ENCODE results near the gene ST3GAL6.

ST3GAL6 gene

DNA sequence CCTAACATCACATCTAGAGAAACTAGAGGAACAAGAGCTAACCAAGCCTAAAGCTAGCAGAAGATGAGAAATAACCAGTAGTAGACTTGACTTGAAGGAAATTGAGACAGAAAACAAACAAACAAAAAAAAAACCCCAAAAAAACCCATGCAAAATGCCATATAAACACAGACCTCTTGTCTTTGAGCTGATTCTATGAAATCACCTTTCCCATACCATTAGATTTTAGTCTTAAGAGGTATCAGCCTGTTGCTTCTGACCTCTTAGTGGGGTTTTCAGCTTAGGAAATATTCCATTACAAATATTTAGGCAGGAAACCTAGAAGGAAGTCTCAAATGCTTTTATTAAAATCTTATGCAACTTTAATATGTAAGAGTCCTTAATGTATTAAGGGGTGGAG lies 23.9 kb upstream of the ST3GAL6 start:
- no peak overlapping the region for H3K9ac ChIP-seq (ENCODE audit: low read depth, low read length)
- peaks cover 11% of the 10 kb centered on the region for H3K27me3 ChIP-seq (ENCODE audit: insufficient read depth, low read length)
- H3K27ac ChIP-seq (ENCODE audit: low read depth, low read length), result no peak overlapping the region
- H3K4me3 ChIP-seq (ENCODE audit: low read length), result no peak overlapping the region
- H3K36me3 ChIP-seq (ENCODE audit: insufficient read depth, low read length), result no peaks in the 10 kb centered on the region
- H3K4me1 ChIP-seq (ENCODE audit: insufficient read depth, low read length), result peaks cover 5% of the 10 kb centered on the region; the same call in 1 of the 2 replicates
- no peaks in the 10 kb centered on the region for H3K9me3 ChIP-seq (ENCODE audit: insufficient read depth, low read depth, low read length)

- WGBS, result 93% methylated on average over 4 of the region's 4 CpGs
- no peaks in the 10 kb centered on the region for H3K36me3 ChIP-seq (ENCODE audit: insufficient read depth, low read length)
- H3K27ac ChIP-seq (ENCODE audit: low read depth, low read length), result no peak overlapping the region
- no peak overlapping the region for H3K4me3 ChIP-seq (ENCODE audit: low read length)
- H3K9me3 ChIP-seq (ENCODE audit: insufficient read depth, low read depth, low read length), result no peaks in the 10 kb centered on the region
- peaks cover under 1% of the 10 kb centered on the region; the same call in 1 of the 2 replicates for H3K27me3 ChIP-seq (ENCODE audit: insufficient read depth, low read length)
- no peaks in the 10 kb centered on the region for H3K4me1 ChIP-seq (ENCODE audit: insufficient read depth, low read length)
- H3K9ac ChIP-seq (ENCODE audit: low read depth, low read length), result no peak overlapping the region
These were observed 22.8 kb upstream of the ST3GAL6 start for GRCh38 chr3:98740324-98740723.

DNA sequence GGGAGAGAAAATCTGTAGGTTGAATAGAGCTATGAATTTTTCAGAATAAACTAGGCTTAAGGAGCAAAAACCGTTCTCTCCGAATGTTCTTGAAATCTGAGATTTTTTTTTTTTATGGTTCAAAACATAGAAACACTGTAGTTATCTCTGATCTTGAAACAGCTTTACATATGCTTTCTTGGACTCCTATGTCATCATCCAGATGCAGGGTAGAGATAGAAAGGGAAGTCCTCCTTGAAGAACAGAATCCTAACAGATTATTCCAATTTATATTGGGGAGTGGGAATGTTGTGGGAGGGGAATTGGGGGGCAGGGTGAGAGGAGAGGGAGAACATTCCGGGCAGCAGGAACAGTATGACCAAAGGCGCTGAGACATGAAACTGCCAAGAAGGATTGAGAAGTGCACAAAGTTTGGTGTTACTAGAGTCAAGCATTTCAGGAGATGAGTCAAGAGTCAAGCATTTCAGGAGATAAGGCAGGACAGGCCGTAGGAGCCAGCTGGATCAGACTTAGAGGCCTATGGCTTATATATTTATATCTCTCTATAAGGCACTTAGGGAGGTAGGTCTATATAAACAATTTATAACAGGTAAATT lies 21.9 kb upstream of the ST3GAL6 start:
- no peak overlapping the region for H3K27ac ChIP-seq (ENCODE audit: low read depth, low read length)
- no peaks in the 10 kb centered on the region for H3K27me3 ChIP-seq (ENCODE audit: insufficient read depth, low read length)
- no peaks in the 10 kb centered on the region for H3K9me3 ChIP-seq (ENCODE audit: insufficient read depth, low read depth, low read length)
- H3K36me3 ChIP-seq (ENCODE audit: insufficient read depth, low read length), result no peaks in the 10 kb centered on the region
- WGBS, result 82% methylated on average over 5 of the region's 5 CpGs
- H3K4me1 ChIP-seq (ENCODE audit: insufficient read depth, low read length), result no peaks in the 10 kb centered on the region
- H3K9ac ChIP-seq (ENCODE audit: low read depth, low read length), result no peak overlapping the region
- no peak overlapping the region for H3K4me3 ChIP-seq (ENCODE audit: low read length)

- H3K27ac ChIP-seq (ENCODE audit: low read depth, low read length), result no peak overlapping the region
- H3K4me1 ChIP-seq (ENCODE audit: insufficient read depth, low read length), result no peaks in the 10 kb centered on the region
These were observed 20.1 kb upstream of the ST3GAL6 start for GRCh38 chr3:98743071-98743470.

DNA sequence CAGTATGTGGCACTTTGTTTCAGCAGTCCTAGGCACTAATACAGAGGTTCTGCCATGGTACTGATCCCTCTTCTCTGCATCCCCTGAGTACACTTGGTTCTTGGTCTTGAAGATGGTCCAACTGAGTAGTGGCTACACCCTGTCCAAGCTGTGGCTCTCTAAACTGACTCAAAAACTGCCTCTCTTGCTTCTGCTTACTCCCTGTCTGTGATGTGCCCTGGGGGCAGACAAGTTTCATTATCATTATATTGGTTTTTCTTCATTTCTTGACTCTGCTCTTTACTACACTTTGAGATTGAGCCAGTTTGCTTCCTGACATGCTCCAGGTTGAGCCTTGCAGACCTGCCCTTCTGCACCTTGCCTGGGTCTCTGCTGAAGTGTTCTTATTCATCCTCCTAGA lies 18.9 kb upstream of the ST3GAL6 start:
- H3K4me1 ChIP-seq (ENCODE audit: insufficient read depth, low read length), result peaks cover 4% of the 10 kb centered on the region
- H3K9me3 ChIP-seq (ENCODE audit: insufficient read depth, low read depth, low read length), result no peaks in the 10 kb centered on the region
- no peak overlapping the region for H3K9ac ChIP-seq (ENCODE audit: low read depth, low read length)
- H3K4me3 ChIP-seq (ENCODE audit: low read length), result no peak overlapping the region
- no peaks in the 10 kb centered on the region for H3K36me3 ChIP-seq (ENCODE audit: insufficient read depth, low read length)
- H3K27ac ChIP-seq (ENCODE audit: low read depth, low read length), result no peak overlapping the region
- H3K27me3 ChIP-seq (ENCODE audit: insufficient read depth, low read length), result no peaks in the 10 kb centered on the region

More at GRCh38 chr3:98743071-98743470, 20.1 kb upstream of the ST3GAL6 start:
- H3K36me3 ChIP-seq (ENCODE audit: insufficient read depth, low read length), result no peaks in the 10 kb centered on the region
- no peak overlapping the region for H3K4me3 ChIP-seq (ENCODE audit: low read length)
- H3K27me3 ChIP-seq (ENCODE audit: insufficient read depth, low read length), result no peaks in the 10 kb centered on the region
- H3K9ac ChIP-seq (ENCODE audit: low read depth, low read length), result no peak overlapping the region
- H3K9me3 ChIP-seq (ENCODE audit: insufficient read depth, low read depth, low read length), result no peaks in the 10 kb centered on the region
- WGBS, result 88% methylated on average over 5 of the region's 5 CpGs

DNA sequence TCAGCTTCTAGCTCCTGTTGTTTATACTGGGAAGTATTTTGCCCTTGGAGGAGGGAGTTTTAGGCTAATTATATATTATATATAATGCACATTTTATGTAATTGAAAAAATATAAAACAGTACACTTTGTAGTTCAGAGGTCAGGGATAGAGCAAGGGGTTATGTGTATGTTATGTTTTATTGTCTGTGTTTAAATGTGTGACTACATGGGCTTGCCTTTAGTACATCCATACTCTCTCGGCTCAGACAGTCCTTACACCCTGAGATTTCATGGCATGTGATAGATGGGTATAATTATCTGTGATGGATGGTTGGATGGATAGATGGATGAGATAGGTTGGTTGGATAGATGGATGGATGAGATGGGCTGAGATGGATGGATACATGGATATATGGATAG lies 17.4 kb upstream of the ST3GAL6 start:
- Histone ChIP-seq H3K27me3 (ENCODE audit: insufficient read depth, low read length) (no peaks in the 10 kb centered on the region), H3K9ac (ENCODE audit: low read depth, low read length) (no peak overlapping the region), H3K4me3 (ENCODE audit: low read length) (no peak overlapping the region), H3K36me3 (ENCODE audit: insufficient read depth, low read length) (no peaks in the 10 kb centered on the region), H3K27ac (ENCODE audit: low read depth, low read length) (no peak overlapping the region), H3K4me1 (ENCODE audit: insufficient read depth, low read length) (peaks cover 9% of the 10 kb centered on the region), H3K9me3 (ENCODE audit: insufficient read depth, low read depth, low read length) (no peaks in the 10 kb centered on the region)
- 97% methylated on average over 1 of the region's 1 CpG for WGBS

DNA sequence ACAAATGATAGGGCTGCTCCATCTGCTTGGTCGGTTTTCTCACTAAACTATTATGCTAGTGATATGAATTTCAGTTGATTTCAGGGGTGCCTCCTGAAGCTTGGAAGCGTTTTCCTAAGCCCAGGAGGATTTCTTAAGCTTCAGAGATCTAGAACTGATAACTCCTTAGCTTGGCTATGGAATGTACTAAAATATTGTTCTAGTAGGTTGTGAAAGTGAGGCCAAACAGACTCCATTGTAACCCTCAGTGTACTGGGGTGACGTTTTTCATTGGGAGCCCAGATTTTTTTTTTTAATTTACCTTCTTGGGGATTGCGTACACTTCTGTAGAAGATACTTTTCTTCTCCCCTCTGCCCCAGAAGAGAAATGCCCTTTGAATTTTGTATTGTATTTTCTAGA lies 17.0 kb upstream of the ST3GAL6 start:
- Histone ChIP-seq H3K27ac (ENCODE audit: low read depth, low read length) (no peak overlapping the region), H3K4me3 (ENCODE audit: low read length) (no peak overlapping the region), H3K4me1 (ENCODE audit: insufficient read depth, low read length) (peaks cover 9% of the 10 kb centered on the region), H3K9ac (ENCODE audit: low read depth, low read length) (no peak overlapping the region), H3K9me3 (ENCODE audit: insufficient read depth, low read depth, low read length) (no peaks in the 10 kb centered on the region), H3K27me3 (ENCODE audit: insufficient read depth, low read length) (no peaks in the 10 kb centered on the region), H3K36me3 (ENCODE audit: insufficient read depth, low read length) (no peaks in the 10 kb centered on the region)
- 94% methylated on average over 4 of the region's 4 CpGs for WGBS

- no peaks in the 10 kb centered on the region for H3K9me3 ChIP-seq (ENCODE audit: insufficient read depth, low read depth, low read length)
- peaks cover 9% of the 10 kb centered on the region for H3K4me1 ChIP-seq (ENCODE audit: insufficient read depth, low read length)
- WGBS, result 85% methylated on average over 2 of the region's 4 CpGs
- no peak overlapping the region for H3K4me3 ChIP-seq (ENCODE audit: low read length)
- H3K9ac ChIP-seq (ENCODE audit: low read depth, low read length), result no peak overlapping the region
- no peaks in the 10 kb centered on the region for H3K27me3 ChIP-seq (ENCODE audit: insufficient read depth, low read length)
- H3K27ac ChIP-seq (ENCODE audit: low read depth, low read length), result no peak overlapping the region
- H3K36me3 ChIP-seq (ENCODE audit: insufficient read depth, low read length), result no peaks in the 10 kb centered on the region
These were observed 16.3 kb upstream of the ST3GAL6 start for GRCh38 chr3:98746882-98747281.

- Histone ChIP-seq H3K9me3 (ENCODE audit: insufficient read depth, low read depth, low read length) (no peaks in the 10 kb centered on the region), H3K4me1 (ENCODE audit: insufficient read depth, low read length) (peaks cover 9% of the 10 kb centered on the region), H3K4me3 (ENCODE audit: low read length) (no peak overlapping the region), H3K27ac (ENCODE audit: low read depth, low read length) (no peak overlapping the region), H3K9ac (ENCODE audit: low read depth, low read length) (no peak overlapping the region), H3K36me3 (ENCODE audit: insufficient read depth, low read length) (no peaks in the 10 kb centered on the region), H3K27me3 (ENCODE audit: insufficient read depth, low read length) (no peaks in the 10 kb centered on the region)
- WGBS, result 100% methylated on average over 1 of the region's 1 CpG
These were observed 12.7 kb upstream of the ST3GAL6 start for GRCh38 chr3:98750276-98750919.

- no peak overlapping the region for H3K9ac ChIP-seq (ENCODE audit: low read depth, low read length)
- no peaks in the 10 kb centered on the region for H3K36me3 ChIP-seq (ENCODE audit: insufficient read depth, low read length)
- 86% methylated on average over 3 of the region's 3 CpGs for WGBS
- H3K4me3 ChIP-seq (ENCODE audit: low read length), result no peak overlapping the region
- H3K27me3 ChIP-seq (ENCODE audit: insufficient read depth, low read length), result no peaks in the 10 kb centered on the region
- H3K9me3 ChIP-seq (ENCODE audit: insufficient read depth, low read depth, low read length), result no peaks in the 10 kb centered on the region
- peaks cover 3% of the 10 kb centered on the region for H3K4me1 ChIP-seq (ENCODE audit: insufficient read depth, low read length)
- no peak overlapping the region for H3K27ac ChIP-seq (ENCODE audit: low read depth, low read length)
These were observed 8.7 kb upstream of the ST3GAL6 start for GRCh38 chr3:98754483-98754882.

DNA sequence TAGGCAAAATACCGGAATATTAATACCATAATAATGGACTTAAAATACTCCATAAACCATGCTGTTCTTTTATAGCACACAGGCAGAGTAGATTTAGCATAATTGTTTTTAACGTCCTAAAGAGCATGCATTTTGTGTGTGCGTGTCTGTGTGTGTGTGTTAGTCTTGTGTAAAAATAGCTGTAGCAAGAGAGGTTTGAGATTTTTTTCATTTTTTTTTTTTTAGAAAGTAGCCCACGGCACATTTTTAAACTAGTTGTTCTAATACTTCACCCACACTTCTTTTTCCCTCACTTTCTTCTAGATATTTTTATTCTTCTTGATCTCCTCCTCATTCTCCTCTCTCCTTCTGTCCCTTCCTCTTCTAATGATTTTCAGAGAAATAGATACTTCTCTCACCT lies 7.5 kb upstream of the ST3GAL6 start:
- Histone ChIP-seq H3K4me1 (ENCODE audit: insufficient read depth, low read length) (no peaks in the 10 kb centered on the region), H3K9ac (ENCODE audit: low read depth, low read length) (no peak overlapping the region), H3K4me3 (ENCODE audit: low read length) (no peak overlapping the region), H3K9me3 (ENCODE audit: insufficient read depth, low read depth, low read length) (no peaks in the 10 kb centered on the region), H3K36me3 (ENCODE audit: insufficient read depth, low read length) (no peaks in the 10 kb centered on the region), H3K27me3 (ENCODE audit: insufficient read depth, low read length) (no peaks in the 10 kb centered on the region), H3K27ac (ENCODE audit: low read depth, low read length) (no peak overlapping the region)
- 97% methylated on average over 4 of the region's 4 CpGs for WGBS

- no peak overlapping the region for H3K9ac ChIP-seq (ENCODE audit: low read depth, low read length)
- WGBS, result 96% methylated on average over 2 of the region's 2 CpGs
- H3K27ac ChIP-seq (ENCODE audit: low read depth, low read length), result no peak overlapping the region
- no peaks in the 10 kb centered on the region for H3K4me1 ChIP-seq (ENCODE audit: insufficient read depth, low read length)
- no peaks in the 10 kb centered on the region for H3K9me3 ChIP-seq (ENCODE audit: insufficient read depth, low read depth, low read length)
- H3K27me3 ChIP-seq (ENCODE audit: insufficient read depth, low read length), result no peaks in the 10 kb centered on the region
- no peaks in the 10 kb centered on the region for H3K36me3 ChIP-seq (ENCODE audit: insufficient read depth, low read length)
- H3K4me3 ChIP-seq (ENCODE audit: low read length), result no peak overlapping the region
These were observed 3.5 kb upstream of the ST3GAL6 start for GRCh38 chr3:98759629-98760028.
